HepG2 (cell line): ENCODE results near the gene TACC2.

Experiments used
- ELF4 ChIP-seq: sonication (generic); formaldehyde crosslinking; IDR thresholded peaks from 2 replicates; pipeline ENCODE4 v1.5.0; 2020; ENCODE audit warnings: missing genetic modification reagents, mild to moderate bottlenecking, moderate library complexity, borderline replicate concordance
- MAF1 ChIP-seq: sonication (generic); formaldehyde crosslinking; IDR thresholded peaks from 2 replicates; pipeline ENCODE4 v1.5.0; 2020; ENCODE audit warnings: missing genetic modification reagents, borderline replicate concordance
- TCF7 ChIP-seq: sonication (generic); IDR thresholded peaks from 2 replicates; pipeline ENCODE4 v1.6.1; 2016; ENCODE audit warnings: antibody characterized with exemption, low read depth
- ZNF24 ChIP-seq: fragments of 450-650 bp; IDR thresholded peaks from 2 replicates; pipeline ENCODE4 v1.6.1; 2017; ENCODE audit warnings: antibody characterized with exemption, mild to moderate bottlenecking
- ZNF614 ChIP-seq: IDR thresholded peaks from 2 replicates; pipeline ENCODE4 v1.6.1; 2018; ENCODE audit warnings: missing biosample characterization, missing genetic modification reagents, inconsistent platforms, borderline replicate concordance

- TF ChIP-seq ZNF614 (CRISPR knock-in tag) = no peak
- no peak for TF ChIP-seq MAF1 (CRISPR knock-in tag)
- TF ChIP-seq ELF4 (CRISPR knock-in tag) = no peak
- no peak for TF ChIP-seq TCF7
- no peak for TF ChIP-seq ZNF24
Measured at GRCh38 chr10:122264436-122264835, 275.5 kb downstream of the TACC2 start.
